Measurements from ENCODE around the gene THAP11.

- no peak for TF ChIP-seq CTCF (IDR thresholded peaks at IDR 0.05; ENCODE audit: poor library complexity, severe bottlenecking)
- no peak for TF ChIP-seq POLR2AphosphoS5 (IDR thresholded peaks at IDR 0.05)
- TF ChIP-seq EP300 (conservative IDR thresholded peaks at IDR 0.05; ENCODE audit: poor library complexity, severe bottlenecking) = no peak
- no peak for TF ChIP-seq EZH2 (IDR thresholded peaks at IDR 0.05; ENCODE audit: borderline replicate concordance, insufficient read depth, low read length, poor library complexity, severe bottlenecking)
- no peak for TF ChIP-seq REST (IDR thresholded peaks at IDR 0.05; ENCODE audit: borderline replicate concordance)
- no peak for TF ChIP-seq MXI1 (conservative IDR thresholded peaks at IDR 0.05; ENCODE audit: poor library complexity, severe bottlenecking)
- TF ChIP-seq TAF1 (IDR thresholded peaks at IDR 0.05; ENCODE audit: low read depth) = no peak
- TF ChIP-seq RAD21 (conservative IDR thresholded peaks at IDR 0.05) = no peak
- TF ChIP-seq SMC3 (conservative IDR thresholded peaks at IDR 0.05; ENCODE audit: poor library complexity) = no peak
Measured at GRCh38 chr16:67886387-67886786, 44.3 kb downstream of the THAP11 start.

Measured in neural cell (in vitro differentiated cells).